Upper lobe of left lung (tissue), 4 donors: ENCODE results near the gene GGT7.

Source experiments
- CTCF ChIP-seq, 6 experiments: fragments of 450-650 bp in 4 of 6; fragments of 200-600 bp in 2 of 6; sonication (generic) in 2 of 6; IDR thresholded peaks; one replicate each; pipeline ENCODE4 v1.5.1; 2016 to 2019; ENCODE audit warnings: antibody characterized with exemption in 6 of 6
- EP300 ChIP-seq, 4 donors: sonication (generic); formaldehyde crosslinking; IDR thresholded peaks; one replicate each; pipeline ENCODE4 v1.5.1; 2017; ENCODE audit warnings: antibody characterized with exemption in 4 of 4, control low read depth in 2 of 4
- POLR2AphosphoS5 ChIP-seq, 2 donors: sonication (generic); formaldehyde crosslinking; IDR thresholded peaks; one replicate each; pipeline ENCODE4 v1.5.1; 2017; ENCODE audit warnings: antibody characterized with exemption in 2 of 2

GRCh38 chr20:34915131-34915530, 42.5 kb upstream of the GGT7 start:
- TF ChIP-seq CTCF (IDR thresholded peaks at IDR 0.05) (no peak), POLR2AphosphoS5 (IDR thresholded peaks at IDR 0.05) (no peak), EP300 (IDR thresholded peaks at IDR 0.05) (no peak)
